GM21447 (cell line): Measurements from ENCODE around the gene SHISA7.

Experiments
- ATAC-seq: cut with Tn5 transposase; IDR thresholded peaks from one replicate; pipeline ENCODE4 v1.9.1; 2021; ENCODE audit not compliant: unreplicated experiment

Gene SHISA7

GRCh38 chr19:55443045-55443823 lies at the start of gene SHISA7:
TSS of gene SHISA7 (minus strand) at chr19:55443300. CDS start at chr19:55442863, 437 bp downstream.
- no peak for ATAC-seq

GRCh38 chr19:55492362-55492944 lies 49.4 kb upstream of the SHISA7 start:
- ATAC-seq: no peak

GRCh38 chr19:55491546-55492360 lies 48.7 kb upstream of the SHISA7 start:
- ATAC-seq: no peak

- no peak for ATAC-seq
These were observed 47.7 kb upstream of the SHISA7 start for GRCh38 chr19:55490478-55491432.

GRCh38 chr19:55489711-55490477 lies 46.8 kb upstream of the SHISA7 start:
- ATAC-seq: no peak

GRCh38 chr19:55488986-55489710 lies 46.0 kb upstream of the SHISA7 start:
- no peak for ATAC-seq

GRCh38 chr19:55487924-55488687 lies 45.0 kb upstream of the SHISA7 start, which contains the start of gene SSC5D:
TSS of gene SSC5D (plus strand) at chr19:55488436. CDS start at chr19:55488590, 154 bp downstream.
- no peak for ATAC-seq

- ATAC-seq: no peak
These were observed 44.1 kb upstream of the SHISA7 start for GRCh38 chr19:55486971-55487923.

GRCh38 chr19:55486043-55486970 lies 43.2 kb upstream of the SHISA7 start:
- ATAC-seq: no peak

- ATAC-seq: no peak
These were observed 42.4 kb upstream of the SHISA7 start for GRCh38 chr19:55485439-55486011.

- no peak for ATAC-seq
These were observed 41.7 kb upstream of the SHISA7 start, which contains the start of gene NAT14 for GRCh38 chr19:55484593-55485438. TSS of gene NAT14 (plus strand) at chr19:55485188. CDS start at chr19:55485709, 521 bp downstream.

- no peak for ATAC-seq
These were observed 40.8 kb upstream of the SHISA7 start for GRCh38 chr19:55483706-55484592.

GRCh38 chr19:55482967-55483705 lies 40.0 kb upstream of the SHISA7 start:
- no peak for ATAC-seq
